HG02852 (cell line): ENCODE results near the gene SCIN.
A peak's percentile ranks its signal among the peaks of the same experiment; 100 is the strongest.

Experiments
- ATAC-seq: cut with Tn5 transposase; IDR thresholded peaks from one replicate; pipeline ENCODE4 v1.9.1; 2021; ENCODE audit warnings: mild to moderate bottlenecking, moderate library complexity; ENCODE audit not compliant: unreplicated experiment

Gene SCIN

DNA sequence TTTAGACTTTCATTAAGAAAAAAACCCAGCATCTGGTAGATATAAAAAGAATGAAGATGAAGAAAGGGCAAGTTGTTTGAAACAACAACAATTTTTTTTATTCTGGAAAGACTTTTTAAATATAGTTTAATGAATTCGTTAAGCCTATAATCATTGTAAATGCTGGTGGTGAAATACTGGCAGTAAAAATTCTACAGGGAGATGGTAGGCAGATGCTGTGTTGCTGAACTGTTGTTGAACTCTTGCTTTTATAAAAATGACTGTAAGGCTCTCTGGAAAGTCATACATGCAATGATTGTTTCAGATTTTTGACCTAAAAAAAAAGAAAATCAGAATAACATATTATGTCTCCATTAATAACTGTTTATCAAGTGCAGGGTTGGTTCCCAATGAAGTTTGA lies 39.0 kb downstream of the SCIN start:
- ATAC-seq: no peak

DNA sequence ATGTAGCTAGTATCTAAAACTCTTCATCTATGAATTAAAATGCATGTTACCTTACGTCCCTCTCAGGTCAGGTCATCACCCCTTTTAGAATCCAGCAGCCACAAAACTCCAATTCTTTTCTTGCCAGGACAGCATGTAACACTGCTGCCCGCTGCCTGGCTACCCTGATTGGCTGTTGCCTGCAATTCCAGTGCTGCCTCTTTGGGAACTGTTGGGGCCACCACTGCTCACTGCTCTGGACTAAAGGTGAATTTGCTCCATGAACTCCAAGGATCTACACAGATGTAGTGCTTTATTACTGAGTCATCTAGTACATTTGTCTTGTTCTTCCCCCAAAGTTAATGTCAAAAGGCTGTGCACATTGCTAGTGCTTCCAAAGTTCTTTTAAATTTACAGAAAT lies 40.4 kb downstream of the SCIN start:
- ATAC-seq: no peak

DNA sequence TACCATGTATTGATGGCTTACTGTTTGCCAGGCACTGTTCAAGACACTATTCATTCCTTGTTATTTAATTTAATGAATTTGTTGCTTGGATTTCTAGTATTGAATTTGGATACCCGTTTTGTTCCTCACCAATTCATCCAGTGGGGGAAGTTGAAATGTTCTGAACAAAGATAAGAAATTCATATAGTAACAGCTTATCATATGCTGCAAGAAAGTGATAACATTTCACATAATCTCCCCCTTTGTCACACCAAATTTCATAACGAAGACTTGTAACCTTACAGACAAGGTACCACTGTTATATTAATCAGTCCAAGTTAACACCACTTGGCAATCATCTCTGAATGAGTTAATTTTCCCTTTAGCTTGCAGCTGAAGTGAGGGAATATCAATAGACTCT lies 42.1 kb downstream of the SCIN start:
- no peak for ATAC-seq

DNA sequence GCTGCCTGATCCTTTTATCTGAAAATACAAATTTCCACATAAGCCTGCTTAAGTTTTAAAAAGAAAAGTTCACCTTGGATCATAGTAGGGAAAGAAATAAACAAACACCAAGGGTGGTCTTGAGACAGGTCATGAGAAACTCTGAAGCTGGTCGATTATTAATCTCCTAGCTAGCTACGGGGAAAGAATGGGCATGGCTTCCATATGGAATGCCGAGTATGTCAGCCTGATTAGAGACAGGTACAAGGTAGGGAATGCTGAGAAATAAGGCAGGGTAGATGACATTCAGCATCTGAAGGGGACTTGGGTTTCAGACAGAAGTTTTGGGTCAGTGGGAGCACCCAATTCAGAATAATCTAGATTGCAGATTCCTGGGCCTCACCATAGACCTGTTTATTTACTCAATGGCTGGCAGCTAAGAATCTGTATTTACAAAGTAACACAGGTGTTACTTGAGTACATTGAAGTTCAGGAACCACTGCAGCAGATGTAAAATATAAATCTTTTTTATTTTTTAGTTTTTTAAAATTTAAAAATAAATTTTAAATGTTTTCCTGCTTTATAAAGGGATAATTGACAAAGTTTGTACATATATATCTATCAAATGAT lies 49.0 kb downstream of the SCIN start:
- ATAC-seq: no peak

DNA sequence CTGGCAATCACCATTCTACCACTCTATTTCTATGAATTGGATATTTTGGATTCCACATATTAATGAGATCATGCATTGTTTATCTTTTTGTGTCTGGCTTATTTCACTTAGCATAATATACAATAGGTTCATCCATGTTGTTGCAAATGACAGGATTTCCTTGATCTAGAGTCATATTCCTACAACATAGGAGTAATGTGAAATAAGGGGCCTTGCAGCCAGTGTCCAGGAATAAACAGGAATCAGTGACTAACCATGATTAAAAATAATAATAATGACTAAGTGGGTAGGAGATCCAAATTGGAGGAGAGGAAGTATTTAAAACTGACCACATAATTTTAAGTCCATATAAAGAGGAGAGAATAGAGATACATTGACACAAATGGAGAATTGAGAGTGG lies 49.9 kb downstream of the SCIN start:
- ATAC-seq: no peak

DNA sequence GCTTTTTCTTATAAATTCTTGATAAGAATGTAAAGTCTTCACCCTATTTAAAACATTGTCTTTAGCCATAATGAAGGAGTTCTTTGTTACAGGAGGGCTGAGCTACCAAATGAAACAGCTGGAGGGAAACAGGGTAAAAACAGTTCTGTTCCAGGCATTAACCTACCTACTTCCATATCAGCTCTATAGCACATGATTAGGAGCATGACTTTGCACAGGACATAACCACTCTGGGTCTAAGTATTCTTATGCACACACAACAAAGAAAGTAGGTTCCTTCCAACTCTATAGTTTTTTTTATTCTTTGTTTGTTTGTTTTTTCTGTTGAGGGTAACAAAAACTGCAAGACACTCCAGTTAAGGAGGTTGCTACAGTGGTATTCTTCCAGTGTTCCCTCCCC lies 52.7 kb downstream of the SCIN start:
- no peak for ATAC-seq

DNA sequence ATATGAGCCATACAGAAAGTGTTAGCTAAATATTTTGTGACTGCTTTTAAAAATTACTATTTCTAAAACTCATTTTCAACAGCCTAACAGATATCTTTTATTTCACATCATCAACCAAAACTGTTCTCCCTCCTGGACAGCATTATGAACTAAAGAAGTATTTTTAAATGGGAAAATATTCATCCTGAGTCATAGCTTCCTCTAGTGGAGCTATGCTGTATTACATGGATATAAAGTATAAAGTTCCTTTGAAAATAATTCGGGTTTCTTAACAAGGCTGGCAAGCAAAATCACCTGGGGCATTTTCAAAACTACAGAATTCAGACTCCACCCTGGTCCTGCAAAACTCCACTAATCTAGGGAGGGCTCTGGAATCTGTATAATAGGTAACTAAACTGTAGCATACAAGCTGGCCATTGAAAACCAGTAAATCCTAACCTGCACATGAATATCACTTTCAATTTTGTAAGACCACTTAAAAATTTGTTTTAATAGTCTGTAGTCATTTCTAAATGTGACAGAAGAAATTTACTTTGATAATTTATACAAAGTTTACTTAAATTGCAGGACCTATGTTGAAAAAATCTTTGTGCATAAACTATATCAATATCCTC lies 53.5 kb downstream of the SCIN start:
- ATAC-seq: peak; percentile 46

DNA sequence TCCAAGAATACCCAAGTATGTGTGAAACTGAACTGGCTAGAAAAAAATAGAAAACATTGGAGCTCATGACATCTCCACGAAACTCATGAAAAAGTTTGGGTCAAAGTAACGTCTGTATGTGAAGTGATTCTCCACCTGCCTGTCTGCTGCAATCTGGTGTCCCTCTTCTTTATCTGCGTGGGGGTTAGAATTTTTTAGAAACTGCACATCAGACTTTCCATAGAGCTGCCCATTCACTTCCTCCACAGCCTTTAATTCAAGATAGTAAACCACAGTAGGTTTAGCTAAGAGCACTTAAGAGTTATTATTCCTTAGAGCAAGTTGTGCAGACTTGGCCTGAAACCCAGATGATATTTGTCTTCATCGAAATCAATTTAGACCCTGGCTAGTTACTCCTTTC lies 55.3 kb downstream of the SCIN start:
- ATAC-seq: no peak

DNA sequence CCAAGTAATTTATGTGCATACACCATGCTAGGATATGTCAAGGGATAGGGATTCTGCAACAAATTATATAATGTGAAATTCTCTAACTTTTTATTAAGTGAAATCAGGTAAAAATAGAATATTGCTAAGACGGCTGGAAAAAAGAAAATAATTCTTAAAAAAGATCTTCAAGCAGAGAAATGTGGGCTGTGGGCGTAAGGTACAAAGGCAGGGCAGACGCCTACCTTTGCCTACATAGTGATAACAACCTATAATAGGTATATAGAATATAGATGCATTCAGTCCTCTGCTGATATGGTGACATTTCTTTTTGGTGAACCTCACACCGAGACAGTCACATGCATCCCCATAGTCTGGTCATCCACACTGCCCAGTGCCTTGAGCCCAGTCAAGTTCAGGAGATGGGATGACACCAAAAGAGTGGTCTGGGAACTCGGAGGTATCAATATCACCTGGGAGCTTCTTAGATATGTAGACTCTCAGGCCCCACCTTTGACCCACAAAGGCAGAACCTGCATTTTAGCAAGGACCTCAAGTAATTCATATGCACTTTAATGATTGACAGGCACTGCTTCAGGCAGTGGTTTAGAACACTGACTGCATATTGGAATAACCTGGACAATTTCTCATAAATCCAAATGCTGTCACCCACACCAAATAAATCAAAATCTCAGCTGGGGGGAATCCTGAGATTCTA lies 59.4 kb downstream of the SCIN start:
- ATAC-seq: no peak

DNA sequence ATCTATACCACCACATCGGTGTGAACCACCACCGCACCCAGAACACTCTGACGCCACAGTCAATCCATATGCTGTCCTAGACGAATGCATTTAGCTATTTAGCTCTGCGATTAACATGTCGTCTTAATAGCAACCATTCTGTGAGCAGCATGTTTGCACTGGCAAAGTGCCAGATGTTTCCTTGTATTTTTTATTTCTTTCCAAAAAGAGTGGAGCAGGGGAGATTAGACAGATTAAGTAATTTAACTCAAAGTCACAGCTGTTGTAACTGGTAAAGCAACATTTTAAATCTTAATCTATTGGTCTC lies 59.9 kb downstream of the SCIN start:
- no peak for ATAC-seq

DNA sequence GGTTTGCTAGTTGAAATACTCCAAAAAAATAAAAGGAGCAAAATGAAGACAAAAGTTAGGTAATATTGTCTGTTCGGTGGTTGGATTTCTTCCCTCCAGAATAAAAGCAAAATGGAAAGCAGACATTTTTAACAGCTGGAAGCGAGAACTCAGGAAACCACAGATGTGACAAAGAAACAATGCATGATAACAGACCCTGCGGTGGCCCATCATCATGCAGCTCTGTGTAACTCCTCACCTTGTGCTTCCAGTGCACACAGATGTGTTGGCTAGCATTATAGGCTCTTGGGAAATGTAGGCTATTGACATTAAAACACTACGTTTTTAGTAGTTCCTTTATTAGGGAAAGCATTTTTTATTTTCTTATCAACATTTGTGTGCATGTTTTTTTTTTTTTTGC lies 63.1 kb downstream of the SCIN start:
- ATAC-seq: no peak

DNA sequence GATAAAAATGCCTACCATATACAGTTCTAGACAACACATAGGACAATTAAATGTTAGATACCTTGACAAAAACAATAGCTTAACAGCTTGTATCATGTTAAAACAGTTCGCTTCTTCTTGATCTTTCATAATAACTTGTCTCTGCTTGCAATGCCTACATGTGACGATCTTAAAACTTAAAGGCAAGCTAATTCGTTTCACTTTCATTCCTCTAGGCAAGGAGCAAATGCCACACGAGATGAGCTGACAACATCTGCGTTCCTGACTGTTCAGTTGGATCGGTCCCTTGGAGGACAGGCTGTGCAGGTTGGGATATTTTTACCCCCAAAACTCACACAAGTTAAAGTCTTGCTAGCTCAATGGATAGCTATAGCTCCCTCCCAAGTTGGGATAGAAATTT lies 65.3 kb downstream of the SCIN start:
- peak; percentile 74 for ATAC-seq

DNA sequence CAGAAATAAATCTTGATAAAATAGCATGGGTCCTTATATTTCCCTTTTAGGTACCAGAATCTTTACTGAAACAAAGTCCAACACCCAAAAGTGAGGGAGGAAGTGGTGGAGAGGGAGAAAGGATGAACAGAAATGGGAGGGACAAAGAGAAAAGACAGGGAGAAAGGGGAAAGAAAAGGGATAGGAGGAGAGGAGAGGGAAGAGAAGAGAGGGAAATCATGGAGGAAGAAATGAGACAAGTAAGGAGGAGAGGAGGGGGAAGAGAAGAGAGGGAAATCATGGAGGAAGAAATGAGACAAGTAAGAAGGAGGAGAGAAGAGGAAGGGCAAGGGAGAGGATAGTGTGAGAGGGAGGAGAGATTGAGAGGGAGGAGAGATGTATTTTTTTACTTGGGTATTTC lies 66.8 kb downstream of the SCIN start:
- ATAC-seq: no peak

DNA sequence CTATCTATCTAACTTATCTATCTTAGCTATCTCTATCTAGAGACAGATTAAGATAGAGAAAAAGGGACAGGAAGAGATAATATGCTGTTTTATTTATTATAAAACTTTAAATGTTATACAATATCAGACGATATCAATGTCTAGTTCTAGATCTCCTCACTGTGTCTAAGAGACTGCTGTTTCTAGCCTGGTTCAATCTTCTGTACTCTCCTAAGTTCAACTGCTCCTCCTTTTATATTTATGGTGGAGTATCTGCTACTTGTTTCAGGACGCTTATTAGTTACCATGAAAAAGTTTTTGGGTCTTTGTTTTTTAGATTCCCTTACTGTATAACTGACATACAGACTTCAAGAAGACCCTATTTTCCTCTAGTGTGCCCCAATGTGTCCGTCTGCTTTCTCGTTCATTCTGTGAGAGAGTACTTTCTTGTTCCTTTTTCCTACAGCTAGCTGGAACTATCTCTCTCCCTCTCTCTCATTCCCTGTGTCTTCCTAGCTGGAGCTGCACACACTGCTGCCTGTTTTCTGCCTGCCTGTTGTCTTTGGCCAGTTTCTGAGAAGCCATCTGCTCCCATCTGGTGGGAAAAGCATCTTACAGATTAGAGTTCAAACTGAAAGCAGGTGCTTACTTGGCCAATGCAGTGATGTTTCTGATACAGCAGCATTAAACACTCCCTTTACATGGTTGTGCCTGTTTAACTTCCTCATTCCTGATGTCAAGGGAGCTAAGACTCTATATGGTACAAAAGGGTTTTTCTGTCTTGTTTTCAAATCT lies 67.5 kb downstream of the SCIN start:
- peak; percentile 41 for ATAC-seq

DNA sequence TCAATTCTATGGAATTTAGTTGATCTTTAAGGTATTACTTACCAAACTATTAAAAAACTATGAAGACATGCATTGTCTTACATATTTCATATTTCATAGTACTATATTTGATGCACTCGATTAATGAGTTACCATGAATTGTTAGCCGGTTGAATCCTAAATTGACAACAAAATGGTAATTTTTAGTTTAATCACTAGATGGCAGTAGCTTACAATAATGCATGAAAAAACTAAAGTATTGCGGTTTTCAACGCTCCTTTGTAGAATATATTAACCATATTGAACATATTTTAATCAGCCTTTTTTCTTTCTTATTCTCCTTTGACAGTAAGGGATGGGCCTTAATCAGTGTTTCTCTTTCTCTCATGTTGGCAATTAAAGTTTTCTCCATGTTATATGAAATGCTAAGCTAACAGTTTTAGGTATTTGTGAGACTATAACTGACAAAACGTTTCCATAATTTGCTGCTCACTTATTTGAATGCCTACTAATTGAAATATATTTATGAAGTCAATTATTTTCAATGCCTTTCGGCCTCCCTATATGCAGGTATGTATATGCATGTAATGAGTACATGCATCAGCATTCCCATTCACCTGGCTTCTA lies 68.4 kb downstream of the SCIN start:
- peak; percentile 49 for ATAC-seq

DNA sequence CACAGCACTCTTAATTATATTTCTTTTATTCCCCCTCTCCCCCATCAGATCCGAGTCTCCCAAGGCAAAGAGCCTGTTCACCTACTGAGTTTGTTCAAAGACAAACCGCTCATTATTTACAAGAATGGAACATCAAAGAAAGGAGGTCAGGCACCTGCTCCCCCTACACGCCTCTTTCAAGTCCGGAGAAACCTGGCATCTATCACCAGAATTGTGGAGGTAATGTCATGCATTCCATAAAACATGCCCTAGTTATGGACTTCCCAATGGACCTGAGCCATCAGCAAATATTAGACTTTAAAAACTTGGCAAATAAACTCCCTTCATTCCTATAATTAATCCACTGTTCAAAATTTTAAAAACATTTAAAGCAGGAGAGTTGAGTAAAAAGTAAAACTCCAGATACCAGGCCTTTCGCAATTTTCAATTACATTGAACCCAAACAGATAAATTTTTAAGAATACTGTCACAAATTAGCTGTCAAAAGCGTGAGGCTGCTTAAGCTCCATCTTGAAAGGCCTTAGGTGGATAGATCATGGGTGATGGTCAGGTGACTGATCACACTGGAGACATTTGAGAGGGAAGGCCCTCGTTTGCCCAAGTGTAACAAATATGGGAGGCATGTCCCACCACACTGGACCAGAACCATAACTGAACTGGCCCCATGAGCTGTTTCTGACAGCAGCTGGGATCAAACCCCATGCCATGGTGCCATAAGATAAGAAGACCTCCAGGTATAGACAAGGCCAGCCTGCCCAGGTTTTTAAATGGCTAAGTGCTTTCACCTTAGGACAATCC lies 70.0 kb downstream of the SCIN start:
- ATAC-seq: no peak

DNA sequence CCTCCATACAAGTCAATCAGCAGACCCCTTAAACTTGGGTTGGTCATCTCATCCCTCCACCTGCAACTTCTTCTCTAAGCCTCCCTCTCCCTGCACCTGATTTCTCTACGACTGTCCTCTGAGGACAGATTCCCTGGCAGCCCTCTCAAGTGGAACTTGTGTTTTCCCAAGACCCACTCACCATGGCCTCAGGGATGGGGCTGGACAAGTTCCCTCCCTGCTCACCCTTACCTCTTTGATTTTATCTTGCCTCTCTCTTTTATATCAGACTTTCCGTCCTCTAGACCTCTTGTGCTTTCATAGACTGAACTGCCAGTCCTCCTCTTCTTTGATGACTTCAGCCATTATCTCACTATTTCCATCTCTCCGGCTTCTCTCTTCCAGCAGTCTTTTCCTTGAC lies 70.7 kb downstream of the SCIN start:
- no peak for ATAC-seq

DNA sequence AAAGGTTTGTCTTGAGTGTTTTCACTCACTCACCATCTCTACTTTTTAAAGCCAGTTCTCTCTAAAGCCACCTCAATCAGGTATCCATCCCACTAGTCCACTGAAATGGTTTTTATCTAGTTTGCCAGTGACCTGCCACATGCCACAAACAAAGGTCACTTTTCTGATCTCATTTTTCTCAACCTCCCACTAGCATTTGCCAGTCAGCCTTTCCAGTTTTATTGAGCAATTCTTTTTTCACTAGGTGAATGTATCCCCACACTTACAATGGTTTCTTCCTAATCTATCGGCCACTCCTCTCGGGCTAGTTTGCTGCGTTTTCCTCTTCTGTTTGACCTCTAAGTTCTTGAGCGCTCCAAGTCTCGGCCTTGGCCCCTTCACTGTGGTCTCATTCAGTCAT lies 72.0 kb downstream of the SCIN start:
- no peak for ATAC-seq

DNA sequence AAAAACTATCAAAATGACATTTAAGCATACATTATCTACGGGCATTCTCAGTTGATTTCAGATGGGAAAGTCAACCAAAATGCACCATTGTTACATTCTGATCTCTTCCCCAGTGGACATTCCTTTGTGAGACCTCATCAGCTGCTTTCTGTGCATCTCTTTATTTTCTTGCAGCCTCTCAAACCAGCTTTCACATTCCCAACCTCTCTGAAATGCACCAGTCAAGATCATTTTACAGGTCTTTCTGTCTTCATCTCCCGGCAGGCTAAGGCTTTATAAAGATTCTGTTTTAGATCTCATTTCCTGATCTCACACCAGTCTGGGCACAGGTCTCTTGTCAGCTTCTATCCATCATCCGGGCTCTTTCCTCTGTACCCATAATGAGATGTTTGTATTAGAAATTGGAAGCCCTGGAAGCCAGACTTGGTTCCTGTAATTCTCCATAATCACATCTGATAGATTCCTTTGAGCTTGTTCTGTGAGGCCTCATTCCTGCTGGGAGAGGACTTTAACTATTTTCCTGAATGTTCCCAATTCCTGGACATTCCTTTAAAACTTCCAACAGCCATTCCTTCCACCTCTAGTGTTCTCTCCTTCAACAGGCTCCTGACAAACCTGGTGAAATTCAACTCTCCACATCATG lies 72.6 kb downstream of the SCIN start:
- ATAC-seq: no peak

DNA sequence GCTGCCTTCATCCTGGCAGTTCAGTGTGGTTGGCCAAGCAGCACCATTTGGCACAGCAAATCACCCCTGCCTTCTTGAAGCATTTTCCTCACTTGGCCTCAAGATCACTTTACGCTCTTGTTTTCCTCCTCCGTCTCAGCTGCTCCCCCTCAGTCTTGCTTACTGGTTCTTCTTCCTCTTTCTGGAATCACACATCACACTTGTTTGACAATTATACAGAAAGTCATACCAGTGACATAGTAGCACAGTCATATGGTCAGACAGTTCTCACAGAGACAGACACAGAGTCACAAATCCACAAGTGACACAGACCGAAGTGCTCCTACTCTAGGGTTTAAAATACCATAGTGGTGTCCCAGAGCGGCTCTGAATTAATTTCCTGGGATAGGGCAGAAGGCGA lies 73.1 kb downstream of the SCIN start:
- ATAC-seq: no peak
